NB4 (cell line): Measurements from ENCODE around the gene APP.

Source experiments
- CTCF ChIP-seq: IDR thresholded peaks from one replicate; pipeline ENCODE4 v1.5.1; 2012; ENCODE audit warnings: low read depth, low read length
- MYC ChIP-seq: IDR thresholded peaks from 2 replicates; pipeline ENCODE4 v1.6.1; 2011; ENCODE audit warnings: low read depth, low read length

- TF ChIP-seq CTCF (no peak), MYC (no peak)
Observed at GRCh38 chr21:25963181-25963580, 207.4 kb downstream of the APP start.
